Transverse colon (tissue), 4 donors: ENCODE measurements around the gene HNRNPL.

ENCODE experiments used
- CTCF ChIP-seq, 5 experiments: fragments of 200-600 bp in 3 of 5; fragments of 450-650 bp in 2 of 5; sonication (generic) in 3 of 5; IDR thresholded peaks; 1 replicate in 2 of 5; 2 replicates in 3 of 5; pipeline ENCODE4 v1.5.1; 2016 to 2017; ENCODE audit warnings: antibody characterized with exemption in 5 of 5, inconsistent platforms in 3 of 5, mild to moderate bottlenecking in 2 of 5, moderate library complexity in 1 of 5
- POLR2AphosphoS5 ChIP-seq, 3 donors: sonication (generic); formaldehyde crosslinking; IDR thresholded peaks; one replicate each; pipeline ENCODE4 v1.6.1; 2016; ENCODE audit warnings: antibody characterized with exemption in 3 of 3

GRCh38 chr19:38834104-38834490, 15.7 kb downstream of the HNRNPL start:
- TF ChIP-seq CTCF (IDR thresholded peaks at IDR 0.05), result no peak
- TF ChIP-seq POLR2AphosphoS5 (IDR thresholded peaks at IDR 0.05), result no peak
